Activated T-helper 17 cell treated with anti-CD3 and anti-CD28 coated beads, Interleukin-2, amount 50 U/mL, for 72 hours (primary cell): ENCODE measurements around the gene MTHFD2. TPM values are rescaled to one million over a fixed set of nuclear protein-coding genes. Genes with fewer than 3 reads are reported as not detected.

ENCODE experiments used
- ATAC-seq: fragments of 150-1000 bp; cut with Tn5 transposase; replicated peaks from 2 replicates; pipeline ENCODE4 v1.10.0; 2021; ENCODE audit warnings: mild to moderate bottlenecking, moderate library complexity
- H3K27ac Mint-ChIP-seq: one replicate; pipeline ENCODE4 v1.8.0; 2022; ENCODE audit warnings: mixed read lengths
- H3K27me3 Mint-ChIP-seq: one replicate; pipeline ENCODE4 v1.8.0; 2022; ENCODE audit warnings: mixed read lengths
- H3K36me3 Mint-ChIP-seq: one replicate; pipeline ENCODE4 v1.8.0; 2022; ENCODE audit warnings: low read depth, mild to moderate bottlenecking, mixed read lengths
- H3K4me1 Mint-ChIP-seq: one replicate; pipeline ENCODE4 v1.8.0; 2022; ENCODE audit warnings: mixed read lengths
- H3K4me3 Mint-ChIP-seq: one replicate; pipeline ENCODE4 v1.8.0; 2022; ENCODE audit warnings: mild to moderate bottlenecking, mixed read lengths
- H3K9me3 Mint-ChIP-seq: one replicate; pipeline ENCODE4 v1.8.0; 2022; ENCODE audit warnings: mixed read lengths
- total RNA-seq, 2 donors: library from RNA; stranded (reverse); gene quantifications; one replicate each; pipeline ENCODE4 v1.2.3, GENCODE V29; 2022

Gene MTHFD2
- total RNA-seq: 100 to 1,000 TPM; 281 to 284 TPM

DNA sequence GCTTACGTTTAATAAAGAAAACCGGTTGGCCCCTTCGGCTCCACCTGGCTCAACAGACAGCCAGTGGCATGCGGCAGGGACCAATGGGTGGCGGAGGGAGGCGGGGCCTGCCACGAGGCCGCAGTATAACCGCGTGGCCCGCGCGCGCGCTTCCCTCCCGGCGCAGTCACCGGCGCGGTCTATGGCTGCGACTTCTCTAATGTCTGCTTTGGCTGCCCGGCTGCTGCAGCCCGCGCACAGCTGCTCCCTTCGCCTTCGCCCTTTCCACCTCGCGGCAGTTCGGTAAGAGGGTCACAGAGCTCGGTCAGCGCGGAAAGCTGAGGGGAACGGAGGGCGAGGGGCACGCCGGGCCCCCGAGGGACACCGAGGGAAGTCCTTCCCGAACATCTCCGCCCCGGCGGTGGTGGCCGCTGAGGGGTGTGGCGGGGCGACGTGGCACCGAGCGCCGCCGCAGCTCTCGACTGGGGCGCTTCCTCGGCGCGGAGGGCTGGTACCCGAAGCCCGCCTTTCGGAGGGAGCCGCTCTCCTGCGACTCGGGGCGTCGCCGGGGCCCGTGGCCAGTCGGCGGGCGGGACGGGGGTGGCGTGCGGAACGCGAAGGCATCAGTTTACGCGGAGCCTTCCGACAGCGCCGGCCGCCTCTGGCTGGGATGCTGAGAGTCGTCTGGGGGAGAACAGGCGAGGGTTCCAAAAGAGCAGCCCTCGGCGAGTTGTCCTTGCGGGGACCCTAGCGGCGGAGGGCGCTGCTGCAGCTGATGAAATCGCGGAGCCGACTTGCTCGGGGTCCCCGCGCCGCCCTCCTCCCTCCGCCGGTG is at the start of gene MTHFD2:
MTHFD2 (plus strand) TSS at position 155 of the 814 bp plus-strand sequence; CDS start at position 182, 27 bp downstream.
- Mint-ChIP-seq H3K4me1 (peaks cover 20% of the 10 kb centered on the region), H3K27me3 (no peaks in the 10 kb centered on the region), H3K4me3 (peak within 1 kb of the TSS; percentile 92), H3K36me3 (peaks cover 55% of the 10 kb centered on the region), H3K27ac (peak within 1 kb of the TSS; percentile 97), H3K9me3 (no peaks in the 10 kb centered on the region)
- peak; percentile 92 for ATAC-seq

DNA sequence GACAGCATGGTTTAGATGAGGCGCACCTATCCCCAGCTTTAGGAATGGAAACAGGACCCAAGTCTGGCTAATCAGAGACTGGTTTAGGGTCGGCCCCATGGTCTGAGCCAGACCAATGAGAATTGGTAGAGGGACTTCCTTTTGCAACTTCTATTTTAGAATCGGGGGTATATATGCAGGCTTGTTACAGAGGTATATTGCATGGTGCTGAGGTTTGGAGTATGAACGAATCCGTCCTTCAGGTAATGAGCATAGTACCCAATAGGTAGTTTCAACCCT is 49.2 kb upstream of the MTHFD2 start:
- Mint-ChIP-seq H3K36me3 (peaks cover 35% of the 10 kb centered on the region), H3K9me3 (no peaks in the 10 kb centered on the region), H3K4me1 (no peaks in the 10 kb centered on the region), H3K27ac (no peak overlapping the region), H3K4me3 (no peak overlapping the region), H3K27me3 (no peaks in the 10 kb centered on the region)
- ATAC-seq: no peak

DNA sequence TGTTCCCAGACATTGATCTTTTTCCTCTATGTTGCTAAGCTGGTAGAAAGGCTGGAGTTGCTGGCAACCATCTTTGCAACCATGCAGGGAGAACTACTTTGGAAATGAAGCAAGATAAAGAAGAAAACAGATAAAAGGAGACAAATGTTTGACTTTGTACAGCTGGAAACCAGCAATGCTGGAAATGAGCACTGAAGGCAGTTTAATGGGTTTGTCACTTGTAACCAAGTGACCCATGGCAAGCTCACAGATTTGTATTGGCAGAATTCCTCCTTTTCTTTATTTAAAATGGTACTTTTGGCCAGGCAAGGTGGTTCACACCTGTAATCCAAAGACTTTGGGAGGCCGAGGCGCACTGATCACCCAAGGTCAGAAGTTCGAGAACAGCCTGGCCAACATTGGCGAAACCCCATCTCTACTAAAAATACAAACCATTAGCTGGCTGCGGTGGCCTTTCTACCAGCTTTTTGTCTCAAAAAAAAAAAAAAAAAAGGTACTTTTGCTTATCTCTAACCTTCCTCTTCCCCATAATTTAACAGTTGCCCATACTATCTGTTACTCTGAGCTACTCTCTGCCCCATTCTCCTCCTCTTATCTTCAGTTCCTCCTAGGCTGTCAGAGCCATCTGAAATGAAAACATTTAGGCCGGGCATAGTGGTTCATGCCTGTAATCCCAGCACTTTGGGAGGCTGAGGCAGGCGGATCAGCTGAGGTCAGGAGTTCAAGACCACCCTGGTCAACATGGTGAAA is 48.7 kb upstream of the MTHFD2 start:
- no peak overlapping the region for H3K4me3 Mint-ChIP-seq
- H3K9me3 Mint-ChIP-seq: no peaks in the 10 kb centered on the region
- H3K27me3 Mint-ChIP-seq: no peaks in the 10 kb centered on the region
- no peak overlapping the region for H3K27ac Mint-ChIP-seq
- H3K4me1 Mint-ChIP-seq: no peaks in the 10 kb centered on the region
- peaks cover 40% of the 10 kb centered on the region for H3K36me3 Mint-ChIP-seq
- no peak for ATAC-seq

GRCh38 chr2:74152954-74153353 is 45.5 kb upstream of the MTHFD2 start:
- peaks cover 72% of the 10 kb centered on the region for H3K36me3 Mint-ChIP-seq
- H3K27me3 Mint-ChIP-seq: no peaks in the 10 kb centered on the region
- H3K27ac Mint-ChIP-seq: peak overlapping the region; percentile 67
- no peak overlapping the region for H3K4me3 Mint-ChIP-seq
- no peak for ATAC-seq
- no peaks in the 10 kb centered on the region for H3K9me3 Mint-ChIP-seq
- no peaks in the 10 kb centered on the region for H3K4me1 Mint-ChIP-seq

DNA sequence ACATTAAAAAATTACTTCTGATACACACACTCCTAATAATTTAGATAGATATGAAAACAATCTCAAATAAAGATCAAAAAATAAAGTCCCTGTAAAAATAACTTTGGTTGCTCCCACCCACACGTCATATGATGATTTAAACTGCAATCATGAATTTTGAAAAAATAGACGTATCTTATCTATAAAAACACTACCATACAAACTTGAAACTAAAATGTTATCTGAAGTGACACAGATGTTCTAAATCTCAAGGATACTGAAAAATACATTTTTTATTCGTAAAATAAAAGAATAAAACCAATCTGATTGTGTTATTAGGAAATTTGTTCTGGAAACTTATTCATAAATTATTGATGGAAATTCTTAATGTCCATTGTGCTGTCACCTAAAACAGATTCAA is 42.6 kb upstream of the MTHFD2 start:
- Mint-ChIP-seq H3K27me3 (no peaks in the 10 kb centered on the region), H3K9me3 (no peaks in the 10 kb centered on the region), H3K4me1 (no peaks in the 10 kb centered on the region), H3K27ac (no peak overlapping the region), H3K4me3 (no peak overlapping the region), H3K36me3 (peaks cover 96% of the 10 kb centered on the region)
- ATAC-seq: no peak

DNA sequence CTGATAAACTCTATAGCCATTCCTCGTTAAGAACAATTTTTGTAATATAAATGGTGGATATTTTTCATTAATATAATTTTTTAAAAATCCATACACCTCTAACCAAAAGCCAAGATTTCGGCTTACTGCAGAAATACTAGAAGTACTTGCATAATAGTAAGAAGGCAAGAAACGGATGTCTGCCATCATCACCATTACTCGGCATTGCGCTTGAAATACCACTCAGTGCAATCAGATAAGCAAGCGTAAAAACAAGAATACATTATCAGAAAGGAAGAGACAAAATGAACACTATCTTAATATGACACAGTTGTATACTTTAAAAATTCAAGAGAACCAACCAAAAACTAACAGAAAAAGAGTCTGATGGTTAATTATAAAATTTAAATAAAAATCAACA is 35.5 kb upstream of the MTHFD2 start:
- Mint-ChIP-seq H3K27ac (no peak overlapping the region), H3K4me3 (no peak overlapping the region), H3K36me3 (peaks cover 100% of the 10 kb centered on the region), H3K9me3 (no peaks in the 10 kb centered on the region), H3K4me1 (peaks cover 2% of the 10 kb centered on the region), H3K27me3 (no peaks in the 10 kb centered on the region)
- no peak for ATAC-seq

GRCh38 chr2:74164761-74165160 is 33.7 kb upstream of the MTHFD2 start:
- no peak for ATAC-seq
- H3K9me3 Mint-ChIP-seq: no peaks in the 10 kb centered on the region
- H3K4me1 Mint-ChIP-seq: peaks cover 10% of the 10 kb centered on the region
- peaks cover 100% of the 10 kb centered on the region for H3K36me3 Mint-ChIP-seq
- no peaks in the 10 kb centered on the region for H3K27me3 Mint-ChIP-seq
- H3K27ac Mint-ChIP-seq: no peak overlapping the region
- H3K4me3 Mint-ChIP-seq: no peak overlapping the region

GRCh38 chr2:74168739-74169138 is 29.7 kb upstream of the MTHFD2 start:
- peaks cover 16% of the 10 kb centered on the region for H3K4me1 Mint-ChIP-seq
- no peaks in the 10 kb centered on the region for H3K27me3 Mint-ChIP-seq
- peak overlapping the region; percentile 34 for H3K4me3 Mint-ChIP-seq
- H3K9me3 Mint-ChIP-seq: no peaks in the 10 kb centered on the region
- peak overlapping the region; percentile 89 for H3K27ac Mint-ChIP-seq
- ATAC-seq: peak; percentile 96
- H3K36me3 Mint-ChIP-seq: peaks cover 96% of the 10 kb centered on the region

DNA sequence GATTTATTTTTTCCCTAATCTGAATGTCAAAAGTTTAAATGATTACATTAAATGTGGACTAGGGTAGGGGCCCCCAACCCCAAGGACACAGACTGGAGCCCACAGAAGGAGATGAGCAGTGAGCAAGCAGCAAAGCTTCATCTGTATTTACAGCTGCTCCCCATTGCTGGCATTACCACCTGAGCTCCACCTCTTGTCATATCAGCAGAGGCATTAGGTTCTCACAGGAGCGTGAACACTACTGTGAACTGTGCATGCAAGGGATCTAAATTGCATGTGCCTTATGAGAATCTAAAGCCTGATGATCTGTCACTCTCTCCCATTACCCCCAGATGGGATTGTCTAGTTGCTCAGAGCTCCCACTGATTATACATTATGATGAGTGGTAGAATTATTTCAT is 23.5 kb upstream of the MTHFD2 start:
- no peak overlapping the region for H3K27ac Mint-ChIP-seq
- ATAC-seq: no peak

GRCh38 chr2:74177696-74178095 is 20.7 kb upstream of the MTHFD2 start:
- no peaks in the 10 kb centered on the region for H3K9me3 Mint-ChIP-seq
- peak overlapping the region; percentile 90 for H3K27ac Mint-ChIP-seq
- H3K27me3 Mint-ChIP-seq: no peaks in the 10 kb centered on the region
- no peak for ATAC-seq
- peak overlapping the region; percentile 91 for H3K4me3 Mint-ChIP-seq
- peaks cover 25% of the 10 kb centered on the region for H3K4me1 Mint-ChIP-seq
- H3K36me3 Mint-ChIP-seq: peaks cover 40% of the 10 kb centered on the region

More for the DNA sequence above, 23.5 kb upstream of the MTHFD2 start:
- peaks cover 26% of the 10 kb centered on the region for H3K4me1 Mint-ChIP-seq
- H3K36me3 Mint-ChIP-seq: peaks cover 68% of the 10 kb centered on the region
- H3K27me3 Mint-ChIP-seq: no peaks in the 10 kb centered on the region
- H3K4me3 Mint-ChIP-seq: peak overlapping the region; percentile 91
- H3K9me3 Mint-ChIP-seq: no peaks in the 10 kb centered on the region

DNA sequence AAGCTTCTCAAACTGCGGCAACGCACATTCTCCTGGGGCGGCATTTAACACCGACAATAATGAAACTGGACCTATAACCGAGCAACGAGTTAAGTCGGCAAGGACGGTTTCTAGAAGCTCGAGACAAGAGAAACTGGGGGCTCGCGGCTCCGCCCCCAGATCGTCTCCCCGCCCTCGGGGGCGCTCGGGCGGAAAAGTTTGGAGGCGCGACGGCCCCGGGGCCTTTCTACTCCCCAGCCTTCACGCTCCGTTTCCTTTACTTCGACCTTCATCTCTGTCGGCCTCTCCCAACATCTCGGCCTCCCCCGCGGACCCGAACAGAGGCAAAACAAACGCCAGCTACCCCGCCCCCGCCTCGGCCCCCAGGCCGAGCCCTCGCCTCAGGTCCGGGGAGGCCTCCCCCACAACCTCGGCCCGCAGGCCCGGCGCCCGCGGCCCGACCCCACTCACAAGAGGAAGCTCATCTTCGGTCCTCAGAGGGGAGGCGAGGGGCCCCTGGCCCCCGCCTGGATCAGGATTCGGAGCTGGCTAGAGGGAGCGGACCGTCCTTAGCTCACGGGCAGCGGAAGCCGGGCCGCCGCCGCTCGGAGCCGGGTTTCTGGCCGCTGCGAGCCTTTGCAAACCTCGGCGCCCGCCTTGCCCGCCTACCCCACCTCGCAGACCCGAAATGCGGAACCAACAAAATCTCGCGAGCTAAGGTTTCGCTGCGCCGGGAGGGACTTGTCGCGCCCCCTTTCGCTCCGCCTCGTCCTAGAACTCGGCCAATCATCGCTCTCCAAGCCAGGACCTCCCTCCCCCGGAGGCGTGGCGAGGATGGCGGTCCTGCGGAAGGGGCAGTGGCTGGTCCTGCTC is 20.0 kb upstream of the MTHFD2 start, which contains the start of gene MOB1A:
MOB1A (minus strand) TSS at position 669 of the 852 bp plus-strand sequence; CDS start at position 464, 205 bp downstream.
- Mint-ChIP-seq H3K4me3 (peak within 1 kb of the TSS; percentile 91), H3K4me1 (peaks cover 20% of the 10 kb centered on the region), H3K27ac (peak within 1 kb of the TSS; percentile 90), H3K36me3 (peaks cover 34% of the 10 kb centered on the region), H3K27me3 (no peaks in the 10 kb centered on the region), H3K9me3 (no peaks in the 10 kb centered on the region)
- peak; percentile 96 for ATAC-seq

DNA sequence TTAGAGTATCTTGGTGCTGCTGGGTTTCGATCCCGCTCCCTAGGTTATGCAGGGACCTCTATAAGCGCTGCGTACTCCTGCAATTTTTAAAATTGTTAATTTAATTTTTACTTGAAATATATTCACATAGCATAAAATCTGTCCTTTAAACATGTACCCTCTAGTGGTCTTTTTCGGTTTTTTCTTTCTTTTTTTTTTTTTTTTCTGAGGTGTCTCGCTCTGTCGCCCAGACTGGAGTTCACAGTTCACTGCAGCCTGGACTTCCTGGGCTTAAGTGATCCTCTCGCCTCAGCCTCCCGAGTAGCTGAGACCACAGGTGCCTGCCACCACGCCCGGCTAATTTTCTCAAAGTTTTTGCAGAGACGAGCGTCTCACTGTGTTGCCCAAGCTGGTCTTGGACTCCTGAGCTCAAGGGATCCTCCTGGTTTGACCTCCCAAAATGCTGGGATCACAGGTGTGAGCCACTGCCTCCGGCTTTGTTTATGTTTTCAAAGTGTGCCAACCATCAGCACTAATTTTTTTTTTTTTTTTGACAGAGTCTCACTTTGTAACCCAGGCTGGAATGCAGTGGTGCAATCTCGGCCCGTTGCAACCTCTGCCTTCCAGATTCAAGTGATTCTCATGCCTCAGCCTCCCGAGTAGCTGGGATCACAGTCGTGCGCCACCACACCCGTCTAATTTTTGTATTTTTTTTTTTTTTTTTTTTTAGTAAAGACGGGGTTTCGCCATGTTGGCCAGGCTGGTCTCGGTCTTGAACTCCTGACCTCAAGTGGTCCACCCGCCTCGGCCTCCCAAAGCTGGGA is 19.2 kb upstream of the MTHFD2 start:
- Mint-ChIP-seq H3K27ac (peak overlapping the region; percentile 90), H3K4me1 (peaks cover 23% of the 10 kb centered on the region), H3K36me3 (peaks cover 33% of the 10 kb centered on the region), H3K27me3 (no peaks in the 10 kb centered on the region), H3K9me3 (no peaks in the 10 kb centered on the region), H3K4me3 (peak overlapping the region; percentile 91)
- ATAC-seq: peak; percentile 26

DNA sequence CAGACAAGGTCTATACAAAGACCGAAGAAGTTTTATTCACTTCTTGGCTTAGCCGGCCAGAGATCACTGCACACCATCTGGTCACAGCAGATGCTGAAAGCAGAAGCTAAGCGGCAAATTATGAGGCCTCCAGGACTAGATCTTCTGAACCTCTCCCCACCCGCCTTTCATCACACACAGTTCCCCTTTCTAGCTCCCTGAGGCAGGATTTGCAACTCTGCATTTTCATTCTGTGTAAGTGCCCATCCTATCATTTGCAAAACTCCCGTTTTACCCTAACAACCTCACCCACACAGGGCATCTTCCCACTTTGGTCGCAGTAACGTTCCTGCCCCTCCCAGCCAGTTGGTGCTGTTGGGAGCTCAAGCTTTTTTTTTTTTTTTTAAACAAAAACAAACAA is 16.7 kb upstream of the MTHFD2 start:
- ATAC-seq: no peak
- Mint-ChIP-seq H3K27ac (peak overlapping the region; percentile 75), H3K9me3 (no peaks in the 10 kb centered on the region), H3K27me3 (no peaks in the 10 kb centered on the region), H3K36me3 (peaks cover 8% of the 10 kb centered on the region), H3K4me1 (peaks cover 11% of the 10 kb centered on the region), H3K4me3 (peak overlapping the region; percentile 54)

DNA sequence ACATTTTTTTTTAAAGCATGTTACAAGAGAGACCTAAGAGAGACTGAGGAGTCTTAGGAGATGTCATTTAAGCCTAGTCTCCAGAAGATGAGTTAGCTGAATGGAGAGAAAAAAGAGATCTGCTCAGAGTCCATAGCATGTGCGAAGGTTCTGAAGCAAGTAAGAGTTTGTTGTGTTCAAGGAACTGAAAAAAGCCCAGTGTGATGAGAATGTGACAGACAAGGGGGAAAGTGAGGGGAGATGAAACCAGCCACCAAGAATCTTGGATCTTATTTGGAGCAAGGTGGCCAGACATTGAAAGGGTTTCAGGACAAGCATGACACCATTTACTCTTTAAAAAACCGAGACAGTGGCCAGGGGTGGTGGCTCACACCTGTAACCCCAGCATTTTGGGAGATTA is 14.5 kb upstream of the MTHFD2 start:
- Mint-ChIP-seq H3K27me3 (no peaks in the 10 kb centered on the region), H3K36me3 (no peaks in the 10 kb centered on the region), H3K4me1 (peaks cover 8% of the 10 kb centered on the region), H3K27ac (peak overlapping the region; percentile 9), H3K9me3 (no peaks in the 10 kb centered on the region), H3K4me3 (no peak overlapping the region)
- ATAC-seq: no peak
